GM06990 (cell line): ENCODE data around the gene FBXW10B.
"Not testable (repeated sequence)": the region's sequence is repeated elsewhere in the genome, so short reads cannot be mapped to it uniquely, and the experiment has no call there.

Experiments
- DNase-seq: peaks from one replicate; pipeline ENCODE4 v3.0.0-alpha.2; 2011; ENCODE audit not compliant: insufficient read length; ENCODE audit errors: extremely low read depth
- H3K27me3 ChIP-seq: replicated peaks from 2 replicates; pipeline ENCODE4 v1.6.0; 2011; ENCODE audit warnings: low read length; ENCODE audit not compliant: control insufficient read depth, insufficient read depth
- H3K36me3 ChIP-seq: 2 replicates; pipeline ENCODE4 v1.5.1; 2011; ENCODE audit warnings: low read length; ENCODE audit not compliant: control insufficient read depth, insufficient read depth
- H3K4me3 ChIP-seq: replicated peaks from 2 replicates; pipeline ENCODE4 v1.5.1; 2011; ENCODE audit warnings: low read depth, mild to moderate bottlenecking, control low read depth, low read length
- CTCF ChIP-seq: IDR thresholded peaks from 2 replicates; pipeline ENCODE4 v1.5.1; 2011; ENCODE audit warnings: low read length, control low read depth, mild to moderate bottlenecking, inconsistent platforms; ENCODE audit not compliant: insufficient read depth, poor library complexity, severe bottlenecking

The FBXW10B gene

GRCh38 chr17:15659236-15659635 is 39.7 kb upstream of the FBXW10B start:
- Histone ChIP-seq H3K27me3 (no peaks in the 10 kb centered on the region), H3K4me3 (no peak overlapping the region), H3K36me3 (peaks cover 2% of the 10 kb centered on the region; the same call in 1 of the 2 replicates)
- no peak for TF ChIP-seq CTCF
- DNase-seq: no peak

GRCh38 chr17:15658296-15658695 is 38.8 kb upstream of the FBXW10B start:
- no peak for DNase-seq
- Histone ChIP-seq H3K27me3 (no peaks in the 10 kb centered on the region), H3K36me3 (peaks cover 2% of the 10 kb centered on the region; the same call in 1 of the 2 replicates), H3K4me3 (no peak overlapping the region)
- TF ChIP-seq CTCF: no peak

GRCh38 chr17:15657868-15658267 is 38.4 kb upstream of the FBXW10B start:
- Histone ChIP-seq H3K27me3 (no peaks in the 10 kb centered on the region), H3K4me3 (no peak overlapping the region), H3K36me3 (peaks cover 2% of the 10 kb centered on the region; the same call in 1 of the 2 replicates)
- no peak for DNase-seq
- TF ChIP-seq CTCF: no peak

- 0 out of 2 replicates have a peak, but pooled peaks cover 2% of the 10 kb centered on the region for H3K36me3 ChIP-seq
- TF ChIP-seq CTCF: no peak
- H3K27me3 ChIP-seq: no peaks in the 10 kb centered on the region
- no peak for DNase-seq
- H3K4me3 ChIP-seq: no peak overlapping the region
Observed at GRCh38 chr17:15654886-15655561, 35.5 kb upstream of the FBXW10B start.

- not testable (repeated sequence) for DNase-seq, H3K4me3 ChIP-seq, H3K27me3 ChIP-seq, H3K36me3 ChIP-seq
Observed at GRCh38 chr17:15654401-15654800, 34.9 kb upstream of the FBXW10B start.

- no peak for TF ChIP-seq CTCF
- Histone ChIP-seq H3K36me3 (no peaks in the 10 kb centered on the region), H3K27me3 (no peaks in the 10 kb centered on the region), H3K4me3 (no peak overlapping the region)
- DNase-seq: no peak
Observed at GRCh38 chr17:15652960-15653359, 33.5 kb upstream of the FBXW10B start.
